PC-9 (cell line): Measurements from ENCODE around the gene GAP43.

Source experiments
- EZH2 ChIP-seq: fragments of 200-600 bp; sonication (generic); IDR thresholded peaks from 2 replicates; pipeline ENCODE4 v1.8.0; 2017; ENCODE audit warnings: antibody characterized with exemption, low read depth
- TF ChIP-seq, protein P1 (sequence below): fragments of 200-600 bp; sonication (generic); conservative IDR thresholded peaks from 2 replicates; pipeline ENCODE4 v1.6.1; 2017; ENCODE audit warnings: mixed run types, antibody characterized with exemption, mild to moderate bottlenecking, moderate library complexity

DNA sequence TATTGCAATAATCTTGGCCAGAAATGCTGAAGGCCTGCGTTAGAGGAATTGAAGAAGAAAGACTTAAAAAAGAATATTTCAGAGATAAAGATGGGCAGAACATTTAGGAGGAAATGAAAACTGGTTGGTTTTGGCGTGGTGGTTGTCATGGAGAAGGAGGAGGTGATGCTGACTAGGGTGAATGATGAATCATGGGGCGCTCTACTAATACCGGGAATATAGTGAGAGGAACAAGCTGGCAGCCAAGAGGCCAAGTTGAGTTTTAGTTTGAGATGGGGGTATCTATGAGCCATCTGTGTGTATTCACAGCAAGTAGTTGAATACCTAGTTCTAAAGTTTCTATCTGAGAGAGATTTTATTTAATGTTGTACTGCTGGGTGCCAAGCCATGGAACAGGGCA lies 6.8 kb upstream of the GAP43 start:
- TF ChIP-seq, protein P1, sequence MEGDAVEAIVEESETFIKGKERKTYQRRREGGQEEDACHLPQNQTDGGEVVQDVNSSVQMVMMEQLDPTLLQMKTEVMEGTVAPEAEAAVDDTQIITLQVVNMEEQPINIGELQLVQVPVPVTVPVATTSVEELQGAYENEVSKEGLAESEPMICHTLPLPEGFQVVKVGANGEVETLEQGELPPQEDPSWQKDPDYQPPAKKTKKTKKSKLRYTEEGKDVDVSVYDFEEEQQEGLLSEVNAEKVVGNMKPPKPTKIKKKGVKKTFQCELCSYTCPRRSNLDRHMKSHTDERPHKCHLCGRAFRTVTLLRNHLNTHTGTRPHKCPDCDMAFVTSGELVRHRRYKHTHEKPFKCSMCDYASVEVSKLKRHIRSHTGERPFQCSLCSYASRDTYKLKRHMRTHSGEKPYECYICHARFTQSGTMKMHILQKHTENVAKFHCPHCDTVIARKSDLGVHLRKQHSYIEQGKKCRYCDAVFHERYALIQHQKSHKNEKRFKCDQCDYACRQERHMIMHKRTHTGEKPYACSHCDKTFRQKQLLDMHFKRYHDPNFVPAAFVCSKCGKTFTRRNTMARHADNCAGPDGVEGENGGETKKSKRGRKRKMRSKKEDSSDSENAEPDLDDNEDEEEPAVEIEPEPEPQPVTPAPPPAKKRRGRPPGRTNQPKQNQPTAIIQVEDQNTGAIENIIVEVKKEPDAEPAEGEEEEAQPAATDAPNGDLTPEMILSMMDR = no peak
- no peak for TF ChIP-seq EZH2
